RPMI8226 (cell line): ENCODE results near the gene CHMP5.

Source experiments
- DNase-seq: peaks from one replicate; pipeline ENCODE4 v3.0.0-alpha.2; 2015

CHMP5 gene

GRCh38 chr9:33244137-33244784, 20.6 kb upstream of the CHMP5 start:
- no peak for DNase-seq

- no peak for DNase-seq
Observed at GRCh38 chr9:33245341-33245740, 19.5 kb upstream of the CHMP5 start.

GRCh38 chr9:33246269-33246860, 18.5 kb upstream of the CHMP5 start:
- DNase-seq, result no peak

- DNase-seq, result no peak
Observed at GRCh38 chr9:33248606-33249005, 16.2 kb upstream of the CHMP5 start.

- DNase-seq, result peak; percentile 38
Observed at GRCh38 chr9:33249087-33249658, 15.7 kb upstream of the CHMP5 start.

GRCh38 chr9:33249983-33250382, 14.9 kb upstream of the CHMP5 start:
- no peak for DNase-seq

- no peak for DNase-seq
Observed at GRCh38 chr9:33250458-33250995, 14.3 kb upstream of the CHMP5 start.

- no peak for DNase-seq
Observed at GRCh38 chr9:33254211-33254610, 10.6 kb upstream of the CHMP5 start.

- no peak for DNase-seq
Observed at GRCh38 chr9:33255014-33255413, 9.8 kb upstream of the CHMP5 start.

GRCh38 chr9:33255471-33255870, 9.4 kb upstream of the CHMP5 start:
- DNase-seq, result no peak

- no peak for DNase-seq
Observed at GRCh38 chr9:33256236-33256635, 8.6 kb upstream of the CHMP5 start.

GRCh38 chr9:33257276-33257675, 7.6 kb upstream of the CHMP5 start:
- DNase-seq, result no peak

GRCh38 chr9:33260372-33260771, 4.5 kb upstream of the CHMP5 start:
- no peak for DNase-seq

- peak; percentile 48 for DNase-seq
Observed at GRCh38 chr9:33263131-33264002, 1.5 kb upstream of the CHMP5 start.

- DNase-seq, result peak; percentile 46
Observed at GRCh38 chr9:33264003-33264472, 811 bp upstream of the CHMP5 start.

GRCh38 chr9:33265211-33265865, 489 bp downstream of the CHMP5 start:
- DNase-seq, result no peak

- DNase-seq, result no peak
Observed at GRCh38 chr9:33267151-33267767, 2.4 kb downstream of the CHMP5 start.

- no peak for DNase-seq
Observed at GRCh38 chr9:33270146-33270545, 5.3 kb downstream of the CHMP5 start.

GRCh38 chr9:33272061-33272460, 7.2 kb downstream of the CHMP5 start:
- no peak for DNase-seq

GRCh38 chr9:33273266-33273971, 8.6 kb downstream of the CHMP5 start:
- no peak for DNase-seq

GRCh38 chr9:33273972-33274328, 9.1 kb downstream of the CHMP5 start:
- DNase-seq, result no peak

- no peak for DNase-seq
Observed at GRCh38 chr9:33277484-33277883, 12.6 kb downstream of the CHMP5 start.
